ENCODE measurements around the gene SARDH. TPM values are rescaled to one million over a fixed set of nuclear protein-coding genes. Genes with fewer than 3 reads are reported as not detected.
A peak's percentile ranks its signal among the peaks of the same experiment; 100 is the strongest.

SARDH gene
- total and polyA plus RNA-seq, 2 of the 13 experiments (the other 11 are each of a cell fraction or from before 2014, with no cell fraction given) = 11.6 to 34.9 TPM

DNA sequence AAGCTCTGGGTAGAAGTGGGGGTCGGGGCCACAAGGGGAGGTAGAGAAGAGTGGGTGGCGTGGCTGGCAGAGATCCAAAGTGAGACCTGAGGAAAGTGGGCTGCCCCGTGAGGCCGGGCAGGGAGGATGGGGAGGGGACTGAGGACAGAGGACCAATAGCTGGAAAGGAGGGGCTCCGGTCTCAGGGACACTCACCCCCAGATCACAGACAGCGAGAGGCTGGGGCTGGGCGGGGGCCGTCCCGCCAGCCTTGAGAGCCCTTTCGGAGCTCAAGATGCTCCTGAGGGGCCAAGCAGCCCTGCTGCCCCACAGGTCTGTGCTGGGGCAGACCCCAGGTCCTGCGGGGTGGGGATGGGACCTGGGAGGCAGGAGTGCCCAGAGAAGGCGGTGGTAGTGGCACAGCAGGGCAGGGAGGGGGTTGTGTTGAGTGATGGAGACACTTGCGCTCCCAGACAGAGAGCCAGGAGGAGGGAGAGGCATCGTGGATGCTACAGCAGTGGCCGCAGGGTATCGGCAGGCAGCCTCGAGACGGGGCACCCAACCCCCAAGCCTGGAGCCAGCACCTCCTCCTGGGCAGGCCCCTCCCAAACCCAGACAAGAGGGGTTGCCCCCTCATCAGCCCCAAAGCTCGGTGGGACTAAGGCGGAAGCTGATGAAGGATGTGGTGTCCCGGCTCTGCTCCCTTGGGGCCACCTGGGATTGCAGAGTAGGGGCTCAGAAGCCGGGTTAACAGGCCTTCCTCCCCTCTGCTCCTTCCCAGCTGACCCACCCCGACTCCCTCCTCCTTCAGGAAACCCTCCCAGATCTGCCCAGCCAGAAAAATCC lies 3.4 kb downstream of the SARDH start:
- H4K20me1 ChIP-seq (ENCODE audit: insufficient read depth, low read length) = no peaks in the 10 kb centered on the region
- CTCF ChIA-PET (ENCODE audit: low intra/inter-chr PET ratio, low total read pairs) = no interaction called here
- in situ Hi-C loops (cut with HindIII; ENCODE audit: extremely low pct_ligation_motif_present, low pct_unique_long_range_greater_than_20kb) (loop anchor here (25.0 kb wide), 1 partner anchor 198 kb away; the partner anchor contains the start of gene ADAMTSL2), intact Hi-C loops (cut with micrococcal nuclease; ENCODE audit: unreplicated experiment) (no loop called here)
- no peak overlapping the region for H3K9ac ChIP-seq (ENCODE audit: insufficient read depth, low read depth, low read length)
- H3K27me3 ChIP-seq (ENCODE audit: control insufficient read depth in 1 of 2, insufficient read depth in 2 of 2, low read length in 2 of 2) = no peaks in the 10 kb centered on the region
- BruUV-seq (replicated peaks) = no TSS peak
- H3K9me3 ChIP-seq (ENCODE audit: low read length) = no peaks in the 10 kb centered on the region
- TF ChIP-seq PTBP1 (IDR thresholded peaks at IDR 0.05; ENCODE audit: low read depth, low read length, poor library complexity, severe bottlenecking) (no peak), HOXD1 (CRISPR knock-in tag; IDR thresholded peaks at IDR 0.05) (no peak), ZNF446 (CRISPR knock-in tag; IDR thresholded peaks at IDR 0.05) (no peak), HMG20A (CRISPR knock-in tag; IDR thresholded peaks at IDR 0.05; ENCODE audit: borderline replicate concordance) (no peak)
- 96% methylated on average over 17 of the region's 23 CpGs for WGBS (ENCODE audit: low lambda C conversion rate)
- peaks cover 5% of the 10 kb centered on the region for H3K79me2 ChIP-seq (ENCODE audit: insufficient read depth, low read length)
- DNase-seq (ENCODE audit: low spot score) (no peak), ATAC-seq (no peak), FAIRE-seq (no peak)
- POLR2A ChIA-PET = interaction anchor here (6.2 kb wide), 1 partner anchor 20 kb away, joined by 156 read pairs; no protein-coding TSS in a partner anchor
- H3K4me1 ChIP-seq (ENCODE audit: insufficient read depth, low read length) = peaks cover 29% of the 10 kb centered on the region
- H3K27ac ChIP-seq (ENCODE audit: extremely low read length, insufficient read depth, low read length) = no peak overlapping the region
- H3K4me2 ChIP-seq (ENCODE audit: low read depth, low read length) = no peak overlapping the region
- 0 out of 5 replicates have a peak, but pooled peaks cover 0 to 1% of the 10 kb centered on the region in 2 experiments for H3K36me3 ChIP-seq (replicated peaks in 1 of 2; ENCODE audit: control insufficient read depth in 1 of 2, insufficient read depth in 2 of 2, low read length in 2 of 2)
- H3K4me3 ChIP-seq (replicated peaks in 1 of 3; ENCODE audit: insufficient read depth in 1 of 3, low read depth in 2 of 3, low read length in 3 of 3) = no peak overlapping the region
- no peak overlapping the region for H2AFZ ChIP-seq (ENCODE audit: low read length)

GRCh38 chr9:133733796-133734533 lies 4.2 kb downstream of the SARDH start:
- Histone ChIP-seq H3K4me1 (ENCODE audit: insufficient read depth, low read length) (peaks cover 21% of the 10 kb centered on the region), H3K4me2 (ENCODE audit: low read depth, low read length) (no peak overlapping the region), H3K4me3 (replicated peaks in 1 of 3; ENCODE audit: insufficient read depth in 1 of 3, low read depth in 2 of 3, low read length in 3 of 3) (no peak overlapping the region), H3K36me3 (replicated peaks in 1 of 2; ENCODE audit: control insufficient read depth in 1 of 2, insufficient read depth in 2 of 2, low read length in 2 of 2) (0 out of 5 replicates have a peak, but pooled peaks cover 0 to 3% of the 10 kb centered on the region in 2 experiments), H3K79me2 (ENCODE audit: insufficient read depth, low read length) (peaks cover 3% of the 10 kb centered on the region), H3K9me3 (ENCODE audit: low read length) (no peaks in the 10 kb centered on the region), H3K27ac (ENCODE audit: extremely low read length, insufficient read depth, low read length) (no peak overlapping the region), H3K27me3 (ENCODE audit: control insufficient read depth in 1 of 2, insufficient read depth in 2 of 2, low read length in 2 of 2) (no peaks in the 10 kb centered on the region), H4K20me1 (ENCODE audit: insufficient read depth, low read length) (no peaks in the 10 kb centered on the region), H3K9ac (ENCODE audit: insufficient read depth, low read depth, low read length) (no peak overlapping the region), H2AFZ (ENCODE audit: low read length) (no peak overlapping the region)
- POLR2A ChIA-PET = no interaction called here
- intact Hi-C loops (cut with micrococcal nuclease; ENCODE audit: unreplicated experiment) (no loop called here), in situ Hi-C loops (cut with HindIII; ENCODE audit: extremely low pct_ligation_motif_present, low pct_unique_long_range_greater_than_20kb) (loop anchor here (25.0 kb wide), 1 partner anchor 197 kb away; the partner anchor contains the start of gene ADAMTSL2)
- DNase-seq (ENCODE audit: low spot score) (no peak), ATAC-seq (no peak), FAIRE-seq (no peak)
- WGBS (ENCODE audit: low lambda C conversion rate) = 91% methylated on average over 13 of the region's 21 CpGs
- CTCF ChIA-PET (ENCODE audit: low intra/inter-chr PET ratio, low total read pairs) = no interaction called here
- no TSS peak for BruUV-seq (replicated peaks)
- no peak for TF ChIP-seq ATM (IDR thresholded peaks at IDR 0.05; ENCODE audit: borderline replicate concordance)
- no peak for TF ChIP-seq MIER3 (CRISPR knock-in tag; IDR thresholded peaks at IDR 0.05; ENCODE audit: borderline replicate concordance)
- TF ChIP-seq, protein P1, sequence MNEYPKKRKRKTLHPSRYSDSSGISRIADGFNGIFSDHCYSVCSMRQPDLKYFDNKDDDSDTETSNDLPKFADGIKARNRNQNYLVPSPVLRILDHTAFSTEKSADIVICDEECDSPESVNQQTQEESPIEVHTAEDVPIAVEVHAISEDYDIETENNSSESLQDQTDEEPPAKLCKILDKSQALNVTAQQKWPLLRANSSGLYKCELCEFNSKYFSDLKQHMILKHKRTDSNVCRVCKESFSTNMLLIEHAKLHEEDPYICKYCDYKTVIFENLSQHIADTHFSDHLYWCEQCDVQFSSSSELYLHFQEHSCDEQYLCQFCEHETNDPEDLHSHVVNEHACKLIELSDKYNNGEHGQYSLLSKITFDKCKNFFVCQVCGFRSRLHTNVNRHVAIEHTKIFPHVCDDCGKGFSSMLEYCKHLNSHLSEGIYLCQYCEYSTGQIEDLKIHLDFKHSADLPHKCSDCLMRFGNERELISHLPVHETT (CRISPR knock-in tag; conservative IDR thresholded peaks at IDR 0.05) = no peak
- peak; percentile 29; the same call in 1 of the 2 replicates for TF ChIP-seq RBFOX2 (IDR thresholded peaks at IDR 0.05; ENCODE audit: low read depth, low read length)
- peak; percentile 97 for TF ChIP-seq ZNF24 (IDR thresholded peaks at IDR 0.05)
- TF ChIP-seq CHD4 (IDR thresholded peaks at IDR 0.05; ENCODE audit: borderline replicate concordance, low read length) = peak; percentile 80; the same call in 1 of the 2 replicates
- TF ChIP-seq ZNF441 (CRISPR knock-in tag; IDR thresholded peaks at IDR 0.05; ENCODE audit: borderline replicate concordance) = no peak
- TF ChIP-seq NCOA1 (CRISPR knock-in tag; IDR thresholded peaks at IDR 0.05) = no peak
- no peak for TF ChIP-seq GATA4 (IDR thresholded peaks at IDR 0.05; ENCODE audit: borderline replicate concordance, low read depth)
- no peak for TF ChIP-seq RFXANK (CRISPR knock-in tag; IDR thresholded peaks at IDR 0.05)
- no peak for TF ChIP-seq ZMAT3 (CRISPR knock-in tag; conservative IDR thresholded peaks at IDR 0.05)
- no peak for TF ChIP-seq ZNF768 (CRISPR knock-in tag; IDR thresholded peaks at IDR 0.05)
